Kidney (tissue), 14 donors: Measurements from ENCODE around the gene B4GALNT3. TPM values are rescaled to one million over a fixed set of nuclear protein-coding genes. Genes with fewer than 3 reads are reported as not detected.

Source experiments
- DNase-seq, 5 donors: peaks; one replicate each; pipeline ENCODE4 v3.0.0-alpha.2; 2013 to 2020
- FAIRE-seq: peaks from 2 replicates; lab custom pipeline; 2012; peaks lifted over from hg19 to GRCh38; lab: Jason Lieb, UNC
- H3K27ac ChIP-seq, 2 donors: one replicate each; pipeline ENCODE4 v1.7.0; 2013; ENCODE audit warnings: low read depth in 2 of 2, low read length in 2 of 2, inconsistent platforms in 1 of 2
- H3K27me3 ChIP-seq: one replicate; pipeline ENCODE4 v1.7.1; 2013; ENCODE audit warnings: low read length, inconsistent platforms; ENCODE audit not compliant: control insufficient read depth, insufficient read depth
- H3K36me3 ChIP-seq, 3 donors: one replicate each; pipeline versions ENCODE4 v1.7.0 to v1.7.1; 2013; ENCODE audit warnings: low read length in 3 of 3, control low read depth in 1 of 3, inconsistent platforms in 1 of 3; ENCODE audit not compliant: insufficient read depth in 3 of 3, control insufficient read depth in 2 of 3
- H3K4me1 ChIP-seq, 3 donors: one replicate each; pipeline versions ENCODE4 v1.7.0 to v1.7.1; 2013; ENCODE audit warnings: low read length in 3 of 3, inconsistent platforms in 1 of 3, low read depth in 1 of 3; ENCODE audit not compliant: control insufficient read depth in 2 of 3, insufficient read depth in 2 of 3
- H3K4me3 ChIP-seq, 3 donors: one replicate each; pipeline versions ENCODE4 v1.7.0 to v1.8.1; 2013; ENCODE audit warnings: low read length in 3 of 3, control low read depth in 1 of 3, inconsistent platforms in 1 of 3
- H3K9ac ChIP-seq, 3 donors: one replicate each; pipeline versions ENCODE4 v1.7.0 to v1.7.1; 2013; ENCODE audit warnings: low read length in 3 of 3, control low read depth in 1 of 3, inconsistent platforms in 1 of 3
- H3K9me3 ChIP-seq, 3 donors: one replicate each; pipeline versions ENCODE4 v1.7.0 to v1.7.1; 2013; ENCODE audit warnings: low read length in 3 of 3, control low read depth in 1 of 3, inconsistent platforms in 1 of 3; ENCODE audit not compliant: control insufficient read depth in 2 of 3, insufficient read depth in 1 of 3
- intact Hi-C: fragments of 100-400 bp; cut with DNase I; formaldehyde crosslinking; loops from one replicate; pipeline ENCODE4 v1.11.1; 2022
- polyA plus RNA-seq: library from polyadenylated mRNA; stranded (reverse); fragments of 350-450 nt; fragmentation: Illumina TruSeq; extraction: RNeasy Lipid Tissue Mini Kit (QIAGEN cat#74804); gene quantifications from one replicate; pipeline ENCODE4 v1.2.3, GENCODE V29; 2014; ENCODE audit warnings: low read depth, low replicate concordance; ENCODE audit not compliant: insufficient read depth
- total RNA-seq: library from RNA; stranded (reverse); fragmentation: NEBNext Ultra II Directional; extraction: Animal tissue kit (Norgen Biotek cat#: 25700); gene quantifications from one replicate; pipeline ENCODE4 v1.2.1, GENCODE V29; 2021
- TF ChIP-seq, protein P1 (sequence below): IDR thresholded peaks from 3 replicates; pipeline ENCODE4 v1.5.1; 2012; ENCODE audit warnings: mild to moderate bottlenecking, moderate library complexity, borderline replicate concordance; ENCODE audit not compliant: insufficient read depth; ENCODE audit errors: extremely low read depth
- donor health status: control.
- donor health status: control.
- donor health status: control.
- donor health status: control.
- donor health status: control.
- donor health status: DM: yes; HTN: yes; CAD: no.
- donor health status: Normal renal cell carcinoma (clear cell type).

Gene B4GALNT3
- total and polyA plus RNA-seq, 2 donors from 2014 or later = 11.3 to 12.5 TPM

DNA sequence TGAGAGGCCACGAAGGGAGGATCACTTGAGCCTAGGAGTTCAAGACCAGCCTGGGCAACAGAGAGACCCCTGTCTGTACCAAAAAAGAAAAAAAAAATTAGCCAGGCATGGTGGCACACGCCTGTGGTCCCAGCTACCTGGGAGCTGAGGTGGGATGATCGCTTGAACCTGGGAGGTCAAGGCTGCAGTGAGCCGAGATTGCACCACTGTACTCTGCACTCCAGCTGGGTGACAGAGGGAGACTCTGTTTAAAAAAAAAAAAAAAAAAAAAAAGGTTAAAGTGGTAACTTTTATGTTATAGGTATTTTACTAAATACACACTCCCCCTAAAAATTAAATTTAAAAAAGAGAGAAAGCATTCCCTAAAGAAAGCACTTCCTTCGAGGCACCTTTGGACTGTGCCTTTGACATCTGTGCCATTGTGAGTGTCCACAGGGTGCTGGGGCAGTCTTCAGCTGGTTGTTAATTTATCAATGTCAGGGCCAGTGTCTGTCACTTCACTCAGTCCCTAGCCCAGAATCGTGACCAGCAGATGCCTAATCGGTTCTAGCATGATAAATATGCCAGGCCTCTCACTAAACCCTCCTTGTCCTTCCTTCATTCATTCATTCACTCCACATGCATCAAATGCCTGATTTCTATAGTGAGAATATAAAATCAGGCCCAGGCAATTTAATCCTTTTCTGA is 63.1 kb downstream of the B4GALNT3 start:
- Histone ChIP-seq H3K4me3 (no peak overlapping the region), H3K27ac (no peak overlapping the region), H3K9me3 (no peaks in the 10 kb centered on the region), H3K36me3 (no peaks in the 10 kb centered on the region), H3K4me1 (peaks cover 0 to 2% (median 0%) of the 10 kb centered on the region in 3 donors), H3K27me3 (no peaks in the 10 kb centered on the region), H3K9ac (no peak overlapping the region)
- intact Hi-C loops = no loop called here
- no peak for FAIRE-seq
- DNase-seq = no peak
- TF ChIP-seq, protein P1, sequence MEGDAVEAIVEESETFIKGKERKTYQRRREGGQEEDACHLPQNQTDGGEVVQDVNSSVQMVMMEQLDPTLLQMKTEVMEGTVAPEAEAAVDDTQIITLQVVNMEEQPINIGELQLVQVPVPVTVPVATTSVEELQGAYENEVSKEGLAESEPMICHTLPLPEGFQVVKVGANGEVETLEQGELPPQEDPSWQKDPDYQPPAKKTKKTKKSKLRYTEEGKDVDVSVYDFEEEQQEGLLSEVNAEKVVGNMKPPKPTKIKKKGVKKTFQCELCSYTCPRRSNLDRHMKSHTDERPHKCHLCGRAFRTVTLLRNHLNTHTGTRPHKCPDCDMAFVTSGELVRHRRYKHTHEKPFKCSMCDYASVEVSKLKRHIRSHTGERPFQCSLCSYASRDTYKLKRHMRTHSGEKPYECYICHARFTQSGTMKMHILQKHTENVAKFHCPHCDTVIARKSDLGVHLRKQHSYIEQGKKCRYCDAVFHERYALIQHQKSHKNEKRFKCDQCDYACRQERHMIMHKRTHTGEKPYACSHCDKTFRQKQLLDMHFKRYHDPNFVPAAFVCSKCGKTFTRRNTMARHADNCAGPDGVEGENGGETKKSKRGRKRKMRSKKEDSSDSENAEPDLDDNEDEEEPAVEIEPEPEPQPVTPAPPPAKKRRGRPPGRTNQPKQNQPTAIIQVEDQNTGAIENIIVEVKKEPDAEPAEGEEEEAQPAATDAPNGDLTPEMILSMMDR = no peak

DNA sequence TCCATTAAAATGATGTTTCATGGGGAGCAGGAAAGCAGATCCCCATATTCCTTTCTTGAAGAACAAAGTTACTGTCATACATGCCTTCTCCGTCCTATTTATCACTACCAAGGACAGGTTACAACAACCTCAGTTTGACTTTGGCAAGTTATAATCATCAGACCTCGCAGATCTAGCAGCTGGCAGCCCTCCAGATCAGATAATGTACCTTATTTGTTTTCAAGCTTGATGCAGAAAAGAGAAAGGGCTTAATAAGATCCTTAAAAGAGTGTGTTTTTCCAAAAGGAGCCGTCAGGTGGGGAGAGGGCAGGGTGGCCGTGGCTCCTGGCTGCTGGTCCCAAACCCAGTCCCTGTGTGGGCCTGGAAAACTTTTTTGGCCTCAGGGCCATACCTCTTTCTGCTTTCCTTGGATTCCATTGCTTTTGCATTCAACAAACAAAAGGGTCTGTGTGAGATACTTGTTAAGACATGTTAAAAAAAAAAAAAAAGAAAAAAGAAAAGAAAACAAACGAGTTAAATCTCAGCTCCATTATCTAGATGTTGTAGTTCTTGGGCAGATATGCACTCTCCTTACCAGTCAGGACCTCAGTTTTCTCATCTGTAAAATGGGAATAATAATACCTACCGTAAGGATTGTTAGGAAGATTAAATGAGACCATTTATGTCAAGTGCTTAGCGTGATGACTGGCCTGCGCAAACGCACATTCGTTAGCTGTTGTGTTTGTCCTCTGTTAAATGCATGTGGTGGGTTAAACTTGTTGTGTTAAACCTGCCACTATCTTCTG is 64.6 kb downstream of the B4GALNT3 start:
- intact Hi-C loops = no loop called here
- H3K27ac ChIP-seq = peak overlapping the region in 1 of 2 donors; percentile 69

DNA sequence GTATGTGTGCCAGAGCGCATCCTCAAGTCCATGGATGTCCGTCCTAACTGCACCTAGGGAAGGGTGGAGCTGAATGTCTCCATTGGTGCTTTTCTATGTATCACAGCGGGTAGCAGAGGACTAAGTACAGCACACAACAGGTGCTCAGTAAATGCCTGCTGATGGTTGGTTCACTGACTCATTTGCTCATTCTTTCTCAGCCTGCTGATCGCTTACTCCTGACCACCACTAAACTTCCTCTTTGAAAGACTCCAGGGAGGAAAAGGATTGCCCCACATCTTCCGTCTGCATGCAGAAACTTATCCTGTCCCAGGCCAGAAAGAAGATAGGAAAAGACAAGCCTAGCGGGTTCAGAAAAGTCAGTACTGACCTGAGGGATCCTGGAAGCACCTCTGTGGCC is 66.3 kb downstream of the B4GALNT3 start:
- no peaks in the 10 kb centered on the region for H3K4me1 ChIP-seq
- no peaks in the 10 kb centered on the region for H3K27me3 ChIP-seq
- intact Hi-C loops = no loop called here
- TF ChIP-seq, protein P1 = no peak
- FAIRE-seq (no peak), DNase-seq (no peak)
- no peaks in the 10 kb centered on the region for H3K36me3 ChIP-seq
- no peak overlapping the region for H3K27ac ChIP-seq
- no peak overlapping the region for H3K9ac ChIP-seq
- H3K4me3 ChIP-seq = no peak overlapping the region
- H3K9me3 ChIP-seq = peaks cover 0 to 3% (median 0%) of the 10 kb centered on the region in 3 donors

More for the DNA sequence above, 64.6 kb downstream of the B4GALNT3 start:
- peak in 1 of 5 donors; percentile 42 for DNase-seq
- Histone ChIP-seq H3K4me3 (no peak overlapping the region), H3K9me3 (peaks cover 0 to 2% (median 0%) of the 10 kb centered on the region in 3 donors), H3K36me3 (no peaks in the 10 kb centered on the region), H3K27me3 (no peaks in the 10 kb centered on the region), H3K9ac (no peak overlapping the region), H3K4me1 (peaks cover 0 to 2% (median 0%) of the 10 kb centered on the region in 3 donors)
- TF ChIP-seq, protein P1 = no peak
- no peak for FAIRE-seq
